Measurements from ENCODE around the gene CLDND2. TPM values are rescaled to one million over a fixed set of nuclear protein-coding genes. Genes with fewer than 3 reads are reported as not detected.

CLDND2 gene
- total and polyA plus RNA-seq, 11 donors: 0.46 to 2.3 (median 0.92) TPM; not detected in 5

DNA sequence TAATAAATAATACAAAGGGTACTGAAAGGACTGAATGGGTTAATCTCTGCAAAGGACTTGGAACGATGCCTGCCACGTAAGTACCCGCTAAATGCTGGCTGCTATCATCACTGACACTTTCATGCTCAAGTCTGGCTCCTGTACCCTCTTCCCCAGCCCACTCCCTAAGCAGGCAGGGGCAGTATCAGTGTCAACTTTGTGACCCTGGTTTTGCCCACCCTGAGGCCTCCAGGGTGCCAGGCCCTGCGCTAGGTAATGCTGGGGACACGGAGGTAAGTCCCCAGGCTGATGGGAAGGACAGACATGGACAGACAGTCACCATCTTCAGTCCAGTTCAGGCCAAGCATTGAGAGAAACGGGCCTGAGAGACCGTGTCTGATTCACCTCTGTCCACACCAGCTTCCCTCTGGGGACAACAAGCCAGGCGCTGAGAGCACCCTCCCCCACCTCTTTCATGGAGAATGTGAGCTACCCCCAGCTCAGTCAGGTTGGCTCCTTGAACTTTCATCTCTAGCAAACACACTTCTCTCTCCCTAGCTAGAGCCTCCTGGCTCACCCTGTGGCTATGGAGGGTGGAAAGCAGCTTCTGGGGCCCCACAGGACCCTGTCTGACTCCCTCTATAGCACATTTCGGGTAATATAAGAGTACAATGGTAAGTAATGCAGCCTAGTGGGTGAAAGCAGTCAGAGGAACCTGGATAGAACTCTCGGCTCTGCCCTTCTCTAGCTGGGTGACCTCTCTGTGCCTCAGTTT lies 3.4 kb downstream of the CLDND2 start:
- Histone ChIP-seq H3K4me3 (peak overlapping the region; percentile 68 to 94 (median 78)), H3K27me3 (no peaks in the 10 kb centered on the region), H3K36me3 (no peaks in the 10 kb centered on the region), H3K4me1 (peaks cover 2 to 39% (median 22%) of the 10 kb centered on the region in 12 donors), H3K9me3 (no peaks in the 10 kb centered on the region), H3K27ac (peak overlapping the region; percentile 90 to 98 (median 96))
- TF ChIP-seq POLR2A (IDR thresholded peaks at IDR 0.05): no peak
- TF ChIP-seq, protein P1, sequence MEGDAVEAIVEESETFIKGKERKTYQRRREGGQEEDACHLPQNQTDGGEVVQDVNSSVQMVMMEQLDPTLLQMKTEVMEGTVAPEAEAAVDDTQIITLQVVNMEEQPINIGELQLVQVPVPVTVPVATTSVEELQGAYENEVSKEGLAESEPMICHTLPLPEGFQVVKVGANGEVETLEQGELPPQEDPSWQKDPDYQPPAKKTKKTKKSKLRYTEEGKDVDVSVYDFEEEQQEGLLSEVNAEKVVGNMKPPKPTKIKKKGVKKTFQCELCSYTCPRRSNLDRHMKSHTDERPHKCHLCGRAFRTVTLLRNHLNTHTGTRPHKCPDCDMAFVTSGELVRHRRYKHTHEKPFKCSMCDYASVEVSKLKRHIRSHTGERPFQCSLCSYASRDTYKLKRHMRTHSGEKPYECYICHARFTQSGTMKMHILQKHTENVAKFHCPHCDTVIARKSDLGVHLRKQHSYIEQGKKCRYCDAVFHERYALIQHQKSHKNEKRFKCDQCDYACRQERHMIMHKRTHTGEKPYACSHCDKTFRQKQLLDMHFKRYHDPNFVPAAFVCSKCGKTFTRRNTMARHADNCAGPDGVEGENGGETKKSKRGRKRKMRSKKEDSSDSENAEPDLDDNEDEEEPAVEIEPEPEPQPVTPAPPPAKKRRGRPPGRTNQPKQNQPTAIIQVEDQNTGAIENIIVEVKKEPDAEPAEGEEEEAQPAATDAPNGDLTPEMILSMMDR (IDR thresholded peaks at IDR 0.05): no peak
- DNase-seq: peak in 2 of 5 donors; percentile 53 to 55
- WGBS, 4 donors: 15 to 22% (median 15%) methylated on average over 8 to 10 of the region's 10 CpGs
- intact Hi-C loops (cut with DNase I): loop anchor here in 5 of 10 donors (2.0 to 10.0 kb wide), 3 partner anchors 25 to 429 kb away; partner anchors contain the start of gene FPR3 (in 1 of the 5)
- no peak for ATAC-seq

DNA sequence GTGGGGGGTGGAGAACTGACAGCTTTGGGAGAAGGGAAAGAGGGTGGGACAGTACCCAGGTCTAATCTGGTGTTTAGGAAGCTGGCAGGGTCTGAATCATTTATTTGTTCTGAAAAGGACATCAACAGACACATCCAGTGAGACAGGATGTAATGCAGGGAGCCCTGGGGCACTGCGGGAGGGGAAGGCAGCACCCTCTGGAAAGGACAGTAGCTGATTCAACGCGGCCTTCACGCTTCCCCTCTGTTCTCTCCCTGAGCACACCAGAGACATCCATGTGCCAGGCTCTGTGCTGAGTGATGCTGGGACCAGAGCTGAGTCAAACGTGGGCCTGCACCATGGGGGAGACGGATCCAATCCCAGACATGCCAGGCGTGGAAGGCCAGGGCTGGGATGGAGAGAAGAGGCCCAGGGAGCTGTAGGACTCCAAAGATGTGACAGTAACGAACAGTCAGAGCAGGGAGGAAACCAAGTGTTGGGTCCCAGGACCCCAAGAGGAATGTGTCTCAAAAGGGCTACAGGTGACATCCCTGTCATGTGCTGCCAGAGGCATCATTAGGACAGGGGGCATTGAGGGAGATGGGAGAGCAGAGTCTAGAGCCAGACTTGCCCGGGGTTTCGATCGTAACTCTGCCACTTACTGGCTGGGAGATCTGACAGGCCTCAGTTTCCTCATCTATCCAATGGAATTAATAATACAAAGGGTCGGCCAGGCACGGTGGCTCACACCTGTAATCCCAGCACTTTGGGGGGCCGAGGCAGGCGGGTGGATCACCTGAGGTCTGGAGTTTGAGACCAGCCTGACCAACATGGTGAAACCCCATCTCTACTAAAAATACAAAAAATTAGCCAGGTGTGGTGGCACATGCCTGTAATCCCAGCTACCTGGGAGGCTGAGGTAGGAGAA lies 4.3 kb downstream of the CLDND2 start:
- no peak for TF ChIP-seq POLR2A (IDR thresholded peaks at IDR 0.05)
- TF ChIP-seq, protein P1 (IDR thresholded peaks at IDR 0.05): no peak
- H3K27ac ChIP-seq: peak overlapping the region in 8 of 12 donors; percentile 92 to 98 (median 96)
- ATAC-seq (no peak), DNase-seq (no peak)
- H3K4me3 ChIP-seq: peak overlapping the region in 7 of 12 donors; percentile 68 to 94 (median 82)
- peaks cover 2 to 39% (median 22%) of the 10 kb centered on the region in 12 donors for H3K4me1 ChIP-seq
- no peaks in the 10 kb centered on the region for H3K27me3 ChIP-seq
- intact Hi-C loops (cut with DNase I): loop anchor here in 5 of 10 donors (2.0 to 10.0 kb wide), 3 partner anchors 24 to 430 kb away; partner anchors contain the start of gene FPR3 (in 1 of the 5)
- H3K36me3 ChIP-seq: no peaks in the 10 kb centered on the region
- WGBS, 4 donors: 58 to 75% (median 67%) methylated on average over 15 of the region's 15 CpGs
- H3K9me3 ChIP-seq: no peaks in the 10 kb centered on the region

DNA sequence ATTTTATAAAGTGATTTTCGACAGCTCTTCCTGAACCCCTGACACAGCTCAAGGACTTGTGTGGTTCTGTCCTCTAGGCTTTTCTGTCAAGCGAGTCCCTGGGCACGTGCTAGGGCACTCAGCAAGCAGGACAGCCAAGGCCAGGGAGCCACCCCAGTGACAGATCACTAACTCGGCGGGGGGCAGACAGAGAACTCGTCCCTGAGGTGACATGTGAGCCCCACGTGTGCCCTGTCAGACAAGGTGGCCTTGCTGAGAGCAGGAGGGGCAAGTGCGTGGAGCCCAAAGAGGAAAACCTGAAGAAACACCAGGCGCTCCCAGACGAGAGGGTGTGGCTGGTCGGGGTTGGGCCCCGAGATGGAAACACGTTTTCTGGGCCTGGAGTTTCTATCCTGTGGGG lies 7.6 kb downstream of the CLDND2 start:
- 76 to 85% (median 81%) methylated on average over 13 of the region's 13 CpGs for WGBS, 4 donors
- TF ChIP-seq POLR2A (IDR thresholded peaks at IDR 0.05): no peak
- TF ChIP-seq, protein P1 (IDR thresholded peaks at IDR 0.05): no peak
- Histone ChIP-seq H3K27me3 (no peaks in the 10 kb centered on the region), H3K4me3 (no peak overlapping the region), H3K4me1 (peaks cover 2 to 32% (median 16%) of the 10 kb centered on the region in 12 donors), H3K27ac (peak overlapping the region in 2 of 12 donors; percentile 93 to 98), H3K36me3 (peaks cover 0 to 6% (median 0%) of the 10 kb centered on the region in 9 donors), H3K9me3 (no peaks in the 10 kb centered on the region)
- peak in 1 of 5 donors; percentile 52 for DNase-seq
- no peak for ATAC-seq
- intact Hi-C loops (cut with DNase I): loop anchor here in 1 of 10 donors (10.0 kb wide), 1 partner anchor 434 kb away; the partner anchor contains the start of gene FPR3
